ENCODE data around the gene KLK3.
"Not testable (repeated sequence)": the region's sequence is repeated elsewhere in the genome, so short reads cannot be mapped to it uniquely, and the experiment has no call there.

Gene KLK3

DNA sequence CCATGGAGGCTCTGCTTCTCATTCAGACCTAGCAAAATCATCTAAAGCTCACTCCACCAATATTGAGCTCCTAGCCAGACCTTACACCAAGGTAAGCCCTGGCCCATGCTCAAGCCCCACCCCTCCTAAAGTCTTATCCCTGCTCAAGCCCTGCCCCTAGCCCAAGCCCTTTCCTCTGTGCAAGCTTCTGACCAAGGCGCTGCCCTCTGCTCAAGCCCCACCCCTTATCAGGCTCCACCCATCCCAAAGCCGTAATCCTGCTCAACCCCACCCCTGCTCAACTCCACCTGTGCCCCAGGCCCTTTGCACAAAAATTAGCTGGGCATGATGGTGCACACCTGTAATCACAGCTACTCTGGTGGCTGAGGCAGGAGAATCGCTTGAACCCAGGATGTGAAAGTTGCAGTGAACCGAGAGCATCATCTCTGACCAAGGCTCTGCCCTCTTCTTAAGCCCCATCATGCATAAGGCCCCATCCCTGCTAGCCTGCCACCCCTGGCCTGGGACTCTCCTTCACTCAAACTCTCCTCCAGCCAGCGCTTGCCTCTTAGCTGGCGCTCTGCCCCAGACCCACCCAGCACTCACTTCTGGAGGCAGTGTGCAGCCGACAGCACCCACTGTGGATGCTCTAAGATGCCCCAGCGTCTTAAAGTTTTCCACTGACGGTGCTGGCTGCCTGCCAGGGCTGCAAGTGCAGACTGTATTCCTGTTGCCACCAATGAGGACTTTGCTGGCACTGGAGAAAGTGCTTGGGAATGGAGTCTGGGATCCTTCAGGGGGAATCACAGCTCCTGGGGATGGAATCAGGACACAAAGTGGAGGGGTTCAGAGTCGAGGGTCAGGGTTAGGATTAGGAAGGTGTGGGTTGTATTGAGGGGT is 40.0 kb downstream of the KLK3 start:
- no peak overlapping the region for H3K4me3 ChIP-seq (ENCODE audit: low read depth, low read length)
- no peak for DNase-seq (ENCODE audit: low read depth)

DNA sequence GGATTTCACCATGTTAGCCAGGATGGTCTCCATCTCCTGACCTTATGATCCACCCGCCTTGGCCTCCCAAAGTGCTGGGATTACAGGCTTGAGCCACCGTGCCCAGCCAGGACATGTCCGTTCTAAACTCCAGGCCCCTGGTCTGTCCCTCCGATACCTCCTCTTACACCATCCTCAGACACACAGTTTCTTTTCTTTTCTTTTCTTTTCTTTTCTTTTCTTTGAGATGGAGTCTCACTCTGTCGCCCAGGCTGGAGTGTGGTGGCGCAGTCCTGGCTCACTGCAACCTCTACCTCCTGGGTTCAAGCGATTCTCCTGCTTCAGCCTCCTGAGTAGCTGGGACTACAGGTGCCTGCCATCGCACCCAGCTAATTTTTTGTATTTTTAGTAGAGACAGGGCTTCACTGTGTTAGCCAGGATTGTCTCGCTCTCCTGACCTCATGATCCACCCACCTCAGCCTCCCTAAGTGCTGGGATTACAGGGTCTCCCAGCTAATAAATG is 41.4 kb downstream of the KLK3 start:
- not testable (repeated sequence) for DNase-seq (ENCODE audit: low read depth); H3K4me3 ChIP-seq (ENCODE audit: low read depth, low read length)

DNA sequence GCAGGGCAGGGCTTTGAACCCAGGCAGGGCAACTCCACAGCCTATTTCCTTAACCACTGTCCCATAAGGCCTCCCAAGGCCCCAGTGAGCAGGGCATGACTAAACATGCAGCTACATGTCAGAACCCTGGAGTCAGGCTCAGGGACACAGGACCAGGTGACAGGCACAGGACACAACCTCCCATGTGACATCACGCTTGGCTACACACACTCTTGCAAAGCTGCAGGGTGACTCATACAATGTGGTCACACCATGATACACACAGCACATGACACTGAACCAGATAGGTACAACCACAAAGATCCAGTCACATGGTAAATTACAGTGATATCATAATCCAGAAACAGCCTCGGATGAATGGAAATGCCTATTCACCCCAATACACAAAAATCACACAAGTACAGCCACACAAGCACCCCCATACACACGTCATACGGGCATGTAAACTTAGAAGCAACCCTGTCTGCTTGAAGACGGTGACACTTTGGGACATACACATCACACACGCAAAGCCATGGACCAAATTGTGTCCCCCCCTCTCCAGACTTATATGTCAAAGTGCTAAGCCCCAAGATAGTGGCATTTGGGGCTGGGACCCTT is 42.0 kb downstream of the KLK3 start:
- no peak for DNase-seq (ENCODE audit: low read depth)
- no peak overlapping the region for H3K4me3 ChIP-seq (ENCODE audit: low read depth, low read length)

DNA sequence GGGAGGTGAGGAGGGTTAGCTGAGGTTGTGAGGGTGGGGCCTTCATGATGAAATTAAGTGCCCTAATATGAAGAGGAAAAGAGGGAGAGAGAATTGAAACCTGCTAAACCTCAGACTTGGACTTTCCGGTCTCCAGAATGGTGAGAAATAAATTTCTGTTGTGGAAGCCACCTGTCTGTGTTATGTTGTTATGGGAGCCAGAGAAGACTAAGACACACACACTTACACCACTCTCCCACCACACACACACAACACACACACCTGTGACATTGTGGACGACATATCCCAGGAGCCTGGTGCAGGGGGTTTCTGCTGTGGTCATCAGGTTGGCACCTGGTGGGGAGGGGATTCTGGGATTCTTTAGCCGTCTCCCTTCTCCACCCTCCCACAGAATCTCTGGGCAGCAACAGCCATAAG is 42.5 kb downstream of the KLK3 start:
- H3K4me3 ChIP-seq (ENCODE audit: low read depth, low read length): no peak overlapping the region
- no peak for DNase-seq (ENCODE audit: low read depth)

DNA sequence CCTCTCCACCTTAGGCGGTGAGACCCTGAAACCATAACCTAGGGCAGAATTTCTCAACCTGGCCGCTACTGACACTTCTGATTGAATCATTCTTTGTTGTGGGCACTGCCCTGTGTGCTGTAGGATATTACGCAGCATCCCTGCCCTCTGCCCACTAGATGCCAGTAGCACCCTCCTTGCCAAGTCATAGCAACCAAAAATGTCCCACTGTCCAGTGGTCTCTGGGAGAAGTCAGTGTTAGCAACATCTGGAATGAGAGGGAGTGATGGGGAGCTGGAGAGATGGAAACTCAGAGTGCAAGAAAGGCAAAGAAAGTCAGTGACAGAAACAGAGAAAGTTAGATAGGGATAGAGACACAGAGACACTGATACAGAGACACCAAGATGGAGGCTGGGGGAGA is 42.9 kb downstream of the KLK3 start:
- H3K4me3 ChIP-seq (ENCODE audit: low read depth, low read length): no peak overlapping the region
- no peak for DNase-seq (ENCODE audit: low read depth)

DNA sequence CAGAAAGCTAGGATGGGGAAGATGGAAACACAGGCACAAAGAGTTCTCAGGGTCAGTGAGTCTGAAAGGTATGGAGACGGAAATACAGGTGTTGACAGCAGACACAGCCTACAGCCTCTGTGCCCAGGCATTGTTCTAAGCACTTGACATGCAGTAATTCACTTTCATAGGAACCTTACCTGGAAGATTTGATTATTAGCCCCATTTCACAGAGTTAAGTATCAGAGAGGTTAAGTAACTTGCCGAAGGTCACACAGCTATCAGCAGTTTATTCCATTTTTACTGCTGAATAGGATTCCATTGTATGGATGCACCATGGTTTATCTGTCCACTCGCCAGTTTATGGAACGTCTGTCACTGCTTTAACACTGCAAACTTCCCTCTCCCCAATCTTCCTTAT is 43.3 kb downstream of the KLK3 start:
- DNase-seq (ENCODE audit: low read depth): no peak

DNA sequence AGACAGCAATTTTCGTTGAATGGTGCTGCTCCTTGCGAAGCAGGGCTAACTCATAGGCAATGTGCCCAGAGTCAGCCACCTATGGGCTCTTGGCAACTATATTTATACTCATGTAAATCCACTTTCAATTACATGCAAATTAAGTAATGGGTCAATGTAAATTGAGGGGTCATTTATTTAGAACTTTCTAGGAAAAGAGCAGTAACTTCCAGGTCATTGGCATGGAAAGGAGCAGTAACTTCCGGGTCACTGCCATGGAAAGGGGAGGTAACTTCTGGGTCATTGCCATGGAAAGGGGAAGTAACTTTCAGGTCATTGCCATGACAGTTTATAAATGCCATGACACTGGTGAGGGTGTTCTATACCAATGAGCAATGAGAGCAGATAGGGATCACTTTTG is 44.9 kb downstream of the KLK3 start:
- DNase-seq (ENCODE audit: low read depth): no peak
- H3K4me3 ChIP-seq (ENCODE audit: low read depth, low read length): no peak overlapping the region

More for the DNA sequence above, 43.3 kb downstream of the KLK3 start:
- H3K4me3 ChIP-seq (ENCODE audit: low read depth, low read length): no peak overlapping the region

DNA sequence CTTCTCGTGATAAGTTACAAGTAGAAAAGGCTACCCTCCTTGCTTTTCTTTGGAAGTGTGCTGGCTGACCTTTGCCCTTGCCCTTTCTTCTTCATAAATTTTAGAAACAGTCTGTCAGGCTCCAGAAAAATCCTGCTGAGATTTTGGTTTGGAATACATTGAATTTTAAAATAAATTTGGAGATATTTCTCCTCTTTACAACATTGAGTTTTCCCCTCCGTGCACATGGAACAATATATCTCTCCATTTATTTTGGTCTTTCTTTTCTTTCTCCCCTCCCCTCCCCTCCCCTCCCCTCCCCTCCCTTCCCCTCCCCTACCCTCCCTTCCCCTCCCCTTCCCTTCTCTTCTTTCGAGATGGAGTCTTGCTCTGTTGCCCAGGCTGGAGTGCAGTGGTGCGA is 47.9 kb downstream of the KLK3 start:
- no peak for DNase-seq (ENCODE audit: low read depth)
- H3K4me3 ChIP-seq (ENCODE audit: low read depth, low read length): no peak overlapping the region

DNA sequence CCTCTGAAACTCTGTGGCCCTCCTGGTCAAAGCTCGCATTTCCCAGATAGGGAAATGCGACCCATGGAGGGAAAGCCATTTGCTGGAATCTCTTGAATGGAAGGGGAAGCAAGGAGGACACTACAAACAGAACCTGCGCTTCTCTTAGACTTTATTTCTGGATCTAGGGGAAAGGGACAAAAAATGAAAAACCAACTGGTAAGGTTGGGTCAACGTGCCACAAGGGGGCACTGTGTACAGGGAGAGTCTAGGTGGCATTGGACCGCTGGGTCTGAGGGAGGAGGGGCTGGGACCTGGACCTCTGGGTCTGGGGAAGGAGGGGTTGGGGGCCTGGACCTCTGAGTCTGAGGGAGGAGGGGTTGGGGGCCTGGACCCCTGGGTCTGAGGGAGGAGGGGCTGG is 51.5 kb downstream of the KLK3 start:
- no peak for DNase-seq (ENCODE audit: low read depth)
- H3K4me3 ChIP-seq (ENCODE audit: low read depth, low read length): no peak overlapping the region

DNA sequence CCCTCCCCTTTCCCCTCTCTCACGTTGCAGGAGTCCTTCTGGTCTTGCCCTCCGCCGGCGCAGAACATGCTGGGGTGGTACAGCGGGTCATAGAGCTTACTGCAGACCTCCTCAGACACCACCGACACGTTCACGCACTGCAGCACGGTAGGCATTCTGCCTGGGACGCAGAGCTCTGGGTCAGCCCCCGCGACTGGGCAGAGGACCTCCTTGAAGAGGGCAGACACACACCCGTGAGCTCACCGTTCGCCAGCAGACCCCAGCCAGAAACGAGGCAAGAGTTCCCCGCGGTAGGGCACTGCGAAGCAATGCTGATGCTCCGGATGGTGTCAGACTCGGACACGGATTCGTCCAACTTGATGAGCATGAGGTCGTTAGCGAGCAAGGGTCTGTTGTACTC is 53.6 kb downstream of the KLK3 start:
- H3K4me3 ChIP-seq (ENCODE audit: low read depth, low read length): no peak overlapping the region
- DNase-seq (ENCODE audit: low read depth): no peak

DNA sequence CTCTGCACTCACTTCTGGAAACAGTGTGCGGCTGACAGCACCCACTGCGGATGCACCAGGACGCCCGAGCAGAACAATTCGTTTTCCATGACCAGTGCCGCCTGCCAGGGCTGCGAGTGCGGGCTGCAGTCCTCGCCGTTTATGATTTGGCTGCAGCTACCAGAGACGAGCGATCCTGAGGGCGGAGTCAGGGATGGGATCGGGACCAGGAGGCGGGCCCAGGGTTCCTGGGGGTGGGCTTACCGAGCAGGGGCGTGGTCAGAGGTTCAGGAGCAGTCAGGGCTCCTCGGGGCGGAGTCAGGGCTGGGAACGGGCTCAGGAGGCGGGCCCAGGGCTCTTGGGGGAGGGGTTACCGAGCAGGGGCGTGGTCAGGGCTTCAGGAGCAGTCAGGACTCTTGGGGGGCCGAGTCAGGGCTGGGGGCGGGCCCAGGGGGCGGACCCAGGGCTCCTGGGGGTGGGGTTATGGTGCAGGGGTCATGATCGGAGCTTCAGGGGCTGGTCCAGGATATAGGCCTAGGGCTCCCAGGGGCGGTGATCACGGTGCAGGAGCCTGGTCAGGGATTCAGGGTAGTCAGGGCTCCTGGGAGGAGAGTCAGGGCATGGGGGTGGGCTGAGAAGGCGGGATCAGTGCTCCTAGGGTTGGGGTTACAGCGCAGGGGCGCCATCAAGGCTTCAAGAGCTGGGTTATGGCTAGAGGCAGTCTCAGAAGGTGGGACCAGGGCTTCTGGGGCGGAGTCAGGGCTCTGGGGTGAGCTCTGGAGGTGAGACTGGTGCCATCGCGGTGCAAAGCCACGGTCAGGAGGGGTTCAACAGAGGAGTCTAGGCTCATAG is 54.7 kb downstream of the KLK3 start:
- H3K4me3 ChIP-seq (ENCODE audit: low read depth, low read length): no peak overlapping the region
- DNase-seq (ENCODE audit: low read depth): no peak

Measured in skeletal muscle cell (primary cell).